Right cardiac atrium (tissue), 5 donors: ENCODE measurements around the gene TLE2. TPM values are rescaled to one million over a fixed set of nuclear protein-coding genes. Genes with fewer than 3 reads are reported as not detected.

Experiments
- ATAC-seq, 2 donors: fragments of 200-7000 bp; cut with Tn5 transposase; one replicate each; pipeline versions ENCODE4 v1.8.0 to v1.9.1; 2020; ENCODE audit warnings: moderate library complexity in 2 of 2, mild to moderate bottlenecking in 1 of 2
- DNase-seq, 3 donors: peaks; one replicate each; pipeline ENCODE4 v3.0.0-alpha.2; 2020
- H3K27ac ChIP-seq: one replicate; pipeline ENCODE4 v1.5.1; 2013; ENCODE audit warnings: mild to moderate bottlenecking, low read length, control low read depth, moderate library complexity
- H3K27me3 ChIP-seq: one replicate; pipeline ENCODE4 v1.6.1; 2013; ENCODE audit not compliant: control insufficient read depth, insufficient read depth
- H3K4me1 ChIP-seq: one replicate; pipeline ENCODE4 v1.6.1; 2013; ENCODE audit warnings: low read length; ENCODE audit not compliant: control insufficient read depth, insufficient read depth
- H3K4me3 ChIP-seq: one replicate; pipeline ENCODE4 v1.5.1; 2013; ENCODE audit warnings: low read length, control low read depth
- H3K9me3 ChIP-seq: one replicate; pipeline ENCODE4 v1.6.1; 2013; ENCODE audit warnings: low read length; ENCODE audit not compliant: control insufficient read depth
- WGBS: extraction: QIAGEN DNeasy Blood & Tissue Kit; methylation state at CpG from one replicate; pipeline ENCODE4 v1.1.7; 2013; 5-methylcytosine and 5-hydroxymethylcytosine counted together
- intact Hi-C, 4 donors: fragments of 100-400 bp; cut with DNase I; formaldehyde crosslinking; loops; one replicate each; pipeline versions ENCODE4 v1.11.0 to v1.14.0; 2022 to 2023
- polyA plus RNA-seq: library from polyadenylated mRNA; stranded (reverse); fragments of 200-250 nt; gene quantifications from one replicate; pipeline ENCODE4 v1.2.3, GENCODE V29; 2013
- total RNA-seq, 4 donors: library from RNA; stranded (reverse); fragmentation: NEBNext Ultra II Directional; extraction: Animal tissue kit (Norgen Biotek cat#: 25700); gene quantifications; one replicate each; pipeline ENCODE4 v1.2.1, GENCODE V29; 2021
- donor health status: healthy with polysubstance abuse.
- donor health status: DM: no; HTN: yes; CAD: no.
- donor health status: DM: no; HTN: no; CAD: no.
- donor health status: DM: no; HTN: yes; CAD: no; lungs with severe emphysema.
- donor health status: DM: yes; HTN: yes; CAD: no.

Gene TLE2
- total and polyA plus RNA-seq, 5 donors, result 68.6 to 102 (median 85.9) TPM

DNA sequence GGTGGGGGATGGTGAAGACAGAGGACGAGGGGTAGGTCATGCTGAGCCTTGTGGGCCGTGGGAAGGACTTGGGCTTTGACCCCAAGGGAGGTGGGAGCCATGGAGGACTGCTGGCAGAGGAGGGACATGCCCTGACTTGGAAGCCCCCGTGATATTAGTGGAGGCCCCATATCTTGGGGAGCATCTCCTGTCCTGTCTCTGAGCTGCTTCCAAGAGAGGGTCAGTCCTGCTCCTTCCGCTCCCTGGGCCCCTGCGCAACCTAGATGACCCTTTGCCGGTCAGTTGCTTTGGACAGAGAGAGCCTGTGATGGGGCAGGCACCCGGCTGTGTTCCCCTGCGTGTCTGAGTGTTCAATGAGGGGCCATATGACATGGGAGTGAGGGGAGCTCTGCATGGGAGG, 46.5 kb downstream of the TLE2 start:
- H3K4me1 ChIP-seq, result peaks cover 9% of the 10 kb centered on the region
- H3K27me3 ChIP-seq, result no peaks in the 10 kb centered on the region
- ATAC-seq, result peak in 1 of 2 donors; percentile 3
- H3K27ac ChIP-seq, result peak overlapping the region; percentile 63
- DNase-seq, result no peak
- no peak overlapping the region for H3K4me3 ChIP-seq
- 21% methylated on average over 8 of the region's 8 CpGs for WGBS
- no peaks in the 10 kb centered on the region for H3K9me3 ChIP-seq
- intact Hi-C loops, result loop anchor here in 2 of 4 donors (5.0 to 10.0 kb wide), 2 partner anchors 45 to 52 kb away; partner anchors contain the start of gene TLE2 (in 1 of the 2)

DNA sequence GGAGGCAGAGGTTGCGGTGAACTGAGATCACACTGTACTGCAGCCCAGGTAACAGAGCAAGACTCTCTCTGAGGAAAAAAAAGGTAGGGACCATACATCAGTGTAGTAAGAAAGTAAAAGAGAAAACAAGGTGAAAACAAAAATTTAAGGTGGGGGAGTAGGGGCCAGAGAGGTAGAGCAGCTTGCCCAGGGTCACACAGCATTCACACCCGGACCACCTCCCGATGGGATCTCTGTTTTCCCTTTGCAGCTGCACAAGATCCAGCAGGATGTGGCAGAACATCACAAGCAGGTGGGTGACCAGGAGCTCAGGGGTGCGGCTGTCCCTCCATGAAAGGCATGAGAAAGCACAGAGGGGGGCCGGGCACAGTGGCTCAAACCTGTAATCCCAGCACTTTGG, 47.2 kb downstream of the TLE2 start:
- no peak for ATAC-seq
- WGBS, result 86% methylated on average over 5 of the region's 5 CpGs
- Histone ChIP-seq H3K4me1 (peaks cover 9% of the 10 kb centered on the region), H3K27me3 (no peaks in the 10 kb centered on the region), H3K27ac (no peak overlapping the region), H3K4me3 (no peak overlapping the region), H3K9me3 (no peaks in the 10 kb centered on the region)
- intact Hi-C loops, result loop anchor here in 2 of 4 donors (5.0 to 10.0 kb wide), 2 partner anchors 45 to 53 kb away; partner anchors contain the start of gene TLE2 (in 1 of the 2)
- DNase-seq, result no peak

GRCh38 chr19:2978772-2979171, 50.3 kb downstream of the TLE2 start:
- no peaks in the 10 kb centered on the region for H3K9me3 ChIP-seq
- H3K4me1 ChIP-seq, result peaks cover 11% of the 10 kb centered on the region
- no peak overlapping the region for H3K4me3 ChIP-seq
- H3K27me3 ChIP-seq, result no peaks in the 10 kb centered on the region
- no peak overlapping the region for H3K27ac ChIP-seq
- no peak for DNase-seq
- WGBS, result 77% methylated on average over 9 of the region's 9 CpGs
- ATAC-seq, result no peak
- intact Hi-C loops, result loop anchor here in 1 of 4 donors (5.0 kb wide), 1 partner anchor 54 kb away; no protein-coding TSS in a partner anchor

- intact Hi-C loops, result loop anchor here in 1 of 4 donors (5.0 kb wide), 1 partner anchor 54 kb away; no protein-coding TSS in a partner anchor
- WGBS, result 80% methylated on average over 11 of the region's 11 CpGs
- Histone ChIP-seq H3K4me3 (no peak overlapping the region), H3K27me3 (no peaks in the 10 kb centered on the region), H3K9me3 (no peaks in the 10 kb centered on the region), H3K4me1 (peaks cover 8% of the 10 kb centered on the region), H3K27ac (peak overlapping the region; percentile 53)
- no peak for DNase-seq
- no peak for ATAC-seq
These were observed 50.8 kb downstream of the TLE2 start for GRCh38 chr19:2978166-2978767.

DNA sequence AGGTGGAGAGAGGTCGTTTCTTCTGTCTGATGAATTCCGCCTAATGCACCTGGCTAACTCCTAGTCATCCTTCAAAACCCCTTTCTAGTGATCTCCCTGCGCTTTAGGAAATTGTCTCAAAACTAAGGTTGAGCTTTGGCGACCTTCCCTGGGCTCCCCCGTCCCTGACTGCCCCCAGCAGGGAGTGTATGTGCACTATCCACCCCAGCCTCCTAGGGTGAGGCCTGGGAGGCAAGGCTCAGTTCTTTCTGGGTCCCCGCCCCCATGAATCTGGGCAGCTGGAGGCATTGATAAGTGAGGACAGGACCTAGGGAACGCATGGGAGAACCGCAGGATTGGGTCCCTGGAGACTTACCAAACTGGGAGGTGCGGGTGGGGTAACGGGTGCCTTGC, 51.3 kb downstream of the TLE2 start:
- intact Hi-C loops, result loop anchor here in 1 of 4 donors (5.0 kb wide), 1 partner anchor 55 kb away; no protein-coding TSS in a partner anchor
- peak in 1 of 3 donors; percentile 62 for DNase-seq
- Histone ChIP-seq H3K4me3 (no peak overlapping the region), H3K27ac (peak overlapping the region; percentile 53), H3K4me1 (peaks cover 6% of the 10 kb centered on the region), H3K9me3 (no peaks in the 10 kb centered on the region), H3K27me3 (no peaks in the 10 kb centered on the region)
- WGBS, result 54% methylated on average over 10 of the region's 10 CpGs
- ATAC-seq, result no peak

DNA sequence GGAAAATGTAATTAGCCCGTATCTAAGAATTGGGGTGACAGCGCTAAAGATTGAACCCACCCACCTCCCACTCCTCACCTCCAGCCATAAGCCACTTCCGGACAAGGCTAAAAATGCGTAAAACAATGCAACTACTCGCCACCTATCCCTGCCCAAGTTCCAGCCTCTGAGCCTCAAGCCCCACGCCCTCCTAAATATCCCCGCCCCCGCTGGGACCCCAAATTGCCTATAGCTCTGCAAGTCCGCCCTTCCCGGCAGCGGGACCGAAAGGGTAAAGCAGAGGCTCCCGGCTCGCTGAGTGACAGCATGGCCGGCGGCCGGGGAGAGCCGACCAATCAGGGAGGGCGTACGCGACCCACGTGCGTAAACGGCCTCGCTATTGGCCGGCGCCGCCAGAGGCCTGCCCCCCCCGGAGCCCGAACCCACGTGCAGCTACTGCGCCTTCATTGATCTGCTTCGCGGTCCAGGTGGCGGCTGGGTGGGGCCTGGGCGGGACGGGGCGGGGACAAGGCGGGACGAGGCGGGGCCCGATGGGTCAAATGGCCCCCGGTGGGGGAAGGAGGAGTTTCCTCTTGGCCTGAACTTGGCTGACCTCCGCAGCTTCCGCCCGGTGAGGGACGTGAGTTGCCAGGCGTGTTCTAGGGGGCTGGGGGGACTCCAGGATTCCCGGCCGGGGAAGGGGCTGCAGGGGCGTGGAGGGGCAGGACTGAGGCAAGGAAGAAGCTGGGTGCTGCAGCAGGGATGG, 51.9 kb downstream of the TLE2 start, which contains the start of gene TLE6:
Gene TLE6 (plus strand): TSS at position 564 of the 745 bp plus-strand sequence. CDS start 670 bp downstream, outside the sequence.
- Histone ChIP-seq H3K4me1 (peaks cover 2% of the 10 kb centered on the region), H3K4me3 (peak within 1 kb of the TSS; percentile 28), H3K9me3 (no peaks in the 10 kb centered on the region), H3K27me3 (no peaks in the 10 kb centered on the region), H3K27ac (peak within 1 kb of the TSS; percentile 66)
- peak; percentile 98 to 99 (median 99) for DNase-seq
- intact Hi-C loops, result loop anchor here in 1 of 4 donors (5.0 kb wide), 1 partner anchor 55 kb away; no protein-coding TSS in a partner anchor
- under 1% methylated on average over 51 of the region's 51 CpGs for WGBS
- ATAC-seq, result peak; percentile 93

- ATAC-seq, result no peak
- intact Hi-C loops, result loop anchor here in 1 of 4 donors (5.0 kb wide), 1 partner anchor 56 kb away; no protein-coding TSS in a partner anchor
- peak overlapping the region; percentile 66 for H3K27ac ChIP-seq
These were observed 52.5 kb downstream of the TLE2 start for GRCh38 chr19:2976609-2977000.

GRCh38 chr19:2974342-2975041, 54.6 kb downstream of the TLE2 start:
- peak overlapping the region; percentile 91 for H3K27ac ChIP-seq
- no peaks in the 10 kb centered on the region for H3K27me3 ChIP-seq
- no peak overlapping the region for H3K4me3 ChIP-seq
- peaks cover 5% of the 10 kb centered on the region for H3K4me1 ChIP-seq
- WGBS, result 11% methylated on average over 14 of the region's 14 CpGs
- ATAC-seq, result peak; percentile 38 to 70
- H3K9me3 ChIP-seq, result no peaks in the 10 kb centered on the region
- intact Hi-C loops, result loop anchor here in 1 of 4 donors (5.0 kb wide), 1 partner anchor 58 kb away; no protein-coding TSS in a partner anchor
- DNase-seq, result peak; percentile 74 to 82 (median 74)

More at GRCh38 chr19:2976609-2977000, 52.5 kb downstream of the TLE2 start:
- H3K4me1 ChIP-seq, result peaks cover 2% of the 10 kb centered on the region
- H3K4me3 ChIP-seq, result peak overlapping the region; percentile 28
- 8% methylated on average over 15 of the region's 15 CpGs for WGBS
- H3K27me3 ChIP-seq, result no peaks in the 10 kb centered on the region
- peak in 1 of 3 donors; percentile 62 for DNase-seq
- H3K9me3 ChIP-seq, result no peaks in the 10 kb centered on the region

- ATAC-seq (peak; percentile 25 to 41), DNase-seq (peak; percentile 77 to 90 (median 87))
- intact Hi-C loops, result no loop called here
- no peaks in the 10 kb centered on the region for H3K27me3 ChIP-seq
- H3K27ac ChIP-seq, result peak overlapping the region; percentile 79
- no peaks in the 10 kb centered on the region for H3K9me3 ChIP-seq
- H3K4me3 ChIP-seq, result no peak overlapping the region
- WGBS, result 39% methylated on average over 8 of the region's 8 CpGs
- H3K4me1 ChIP-seq, result peaks cover 7% of the 10 kb centered on the region
These were observed 55.9 kb downstream of the TLE2 start for GRCh38 chr19:2973229-2973628.

DNA sequence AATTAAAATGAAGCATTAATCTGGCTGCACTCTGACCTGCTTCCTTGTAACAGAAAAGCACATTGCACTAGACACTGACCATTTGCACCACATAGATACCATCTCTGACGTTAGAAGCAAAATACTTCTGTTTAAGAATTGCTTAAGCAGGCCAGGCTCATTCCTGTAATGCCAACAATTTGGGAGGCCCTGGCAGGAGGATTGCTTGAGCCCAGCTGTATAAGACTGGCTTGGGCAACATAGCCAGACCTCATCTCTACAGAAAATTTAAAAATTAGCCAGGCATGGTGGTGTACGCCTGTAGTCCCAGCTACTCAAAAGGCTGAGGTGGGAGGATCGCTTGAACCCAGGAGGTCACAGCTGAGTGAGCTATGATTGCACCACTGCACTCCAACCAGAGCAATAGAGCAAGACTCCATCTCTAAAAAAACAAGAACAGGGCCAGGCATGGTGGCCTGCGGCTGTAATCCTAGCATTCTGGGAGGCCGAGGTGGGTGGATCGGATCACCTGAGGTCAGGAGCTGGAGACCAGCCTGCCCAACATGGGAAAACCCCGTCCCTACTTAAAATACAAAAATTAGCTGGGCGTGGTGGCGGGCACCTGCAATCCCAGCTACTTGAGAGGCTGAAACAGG, 58.8 kb downstream of the TLE2 start:
- H3K27ac ChIP-seq, result peak overlapping the region; percentile 79
- intact Hi-C loops, result no loop called here
- no peaks in the 10 kb centered on the region for H3K27me3 ChIP-seq
- peak in 2 of 3 donors; percentile 64 to 70 for DNase-seq
- 77% methylated on average over 9 of the region's 9 CpGs for WGBS
- no peak overlapping the region for H3K4me3 ChIP-seq
- peak; percentile 25 to 34 for ATAC-seq
- H3K4me1 ChIP-seq, result peaks cover 7% of the 10 kb centered on the region
- H3K9me3 ChIP-seq, result no peaks in the 10 kb centered on the region
